HEK293 (cell line): ENCODE data around the gene CASK.

ENCODE experiments used
- ATF2 ChIP-seq: fragments of 450-650 bp; formaldehyde crosslinking; IDR thresholded peaks from 2 replicates; pipeline ENCODE4 v1.5.1; 2016; ENCODE audit warnings: missing biosample characterization, missing genetic modification characterization, low read depth
- CTCF ChIP-seq: fragments of 450-650 bp; formaldehyde crosslinking; IDR thresholded peaks from 2 replicates; pipeline ENCODE4 v1.5.1; 2016; ENCODE audit warnings: missing biosample characterization, missing genetic modification characterization
- OSR2 ChIP-seq: fragments of 450-650 bp; formaldehyde crosslinking; IDR thresholded peaks from 2 replicates; pipeline ENCODE4 v1.5.1; 2016; ENCODE audit warnings: missing biosample characterization, missing genetic modification characterization
- PRDM10 ChIP-seq: fragments of 450-650 bp; formaldehyde crosslinking; IDR thresholded peaks from 2 replicates; pipeline ENCODE4 v1.5.1; 2016; ENCODE audit warnings: missing biosample characterization, missing genetic modification characterization
- YY2 ChIP-seq: fragments of 450-650 bp; formaldehyde crosslinking; IDR thresholded peaks from 2 replicates; pipeline ENCODE4 v1.5.1; 2016; ENCODE audit warnings: missing biosample characterization, missing genetic modification characterization
- ZNF18 ChIP-seq: fragments of 450-650 bp; formaldehyde crosslinking; IDR thresholded peaks from 2 replicates; pipeline ENCODE4 v1.5.1; 2016; ENCODE audit warnings: missing biosample characterization, missing genetic modification characterization
- ZNF24 ChIP-seq: fragments of 450-650 bp; formaldehyde crosslinking; IDR thresholded peaks from 2 replicates; pipeline ENCODE4 v1.5.1; 2016; ENCODE audit warnings: missing biosample characterization, missing genetic modification characterization
- ZNF510 ChIP-seq: fragments of 450-650 bp; formaldehyde crosslinking; IDR thresholded peaks from 2 replicates; pipeline ENCODE4 v1.5.1; 2018; ENCODE audit warnings: mild to moderate bottlenecking, missing genetic modification characterization, missing biosample characterization; ENCODE audit not compliant: insufficient replicate concordance
- ZNF558 ChIP-seq: fragments of 450-650 bp; formaldehyde crosslinking; IDR thresholded peaks from 2 replicates; pipeline ENCODE4 v1.5.1; 2016; ENCODE audit warnings: missing biosample characterization, missing genetic modification characterization
- ZNF660 ChIP-seq: fragments of 450-650 bp; IDR thresholded peaks from 2 replicates; pipeline ENCODE4 v1.5.1; 2018; ENCODE audit warnings: missing biosample characterization, mild to moderate bottlenecking, missing genetic modification characterization
- ZNF704 ChIP-seq: fragments of 450-650 bp; formaldehyde crosslinking; IDR thresholded peaks from 2 replicates; pipeline ENCODE4 v1.5.1; 2016; ENCODE audit warnings: missing biosample characterization, missing genetic modification characterization
- ZNF777 ChIP-seq: fragments of 450-650 bp; formaldehyde crosslinking; IDR thresholded peaks from 2 replicates; pipeline ENCODE4 v1.5.1; 2017; ENCODE audit warnings: missing biosample characterization, missing genetic modification characterization, borderline replicate concordance
- ZSCAN5A ChIP-seq: fragments of 450-650 bp; formaldehyde crosslinking; IDR thresholded peaks from 2 replicates; pipeline ENCODE4 v1.5.1; 2016; ENCODE audit warnings: missing biosample characterization, missing genetic modification characterization

- TF ChIP-seq ZNF704 (tag by site-specific recombination) (no peak), YY2 (tag by site-specific recombination) (no peak), CTCF (no peak), ZNF660 (tag by site-specific recombination) (no peak), OSR2 (tag by site-specific recombination) (no peak), ZNF777 (tag by site-specific recombination) (no peak), ZNF18 (no peak), ZNF24 (tag by site-specific recombination) (no peak), ZNF510 (tag by site-specific recombination) (no peak), ZSCAN5A (tag by site-specific recombination) (no peak), ATF2 (no peak), PRDM10 (no peak), ZNF558 (tag by site-specific recombination) (no peak)
Observed at GRCh38 chrX:41692162-41692749, 231.1 kb downstream of the CASK start.
